Measurements from ENCODE around the gene LRRC74A.

Gene LRRC74A

GRCh38 chr14:76856769-76857168 is 30.6 kb downstream of the LRRC74A start:
- DNase-seq: no peak

- no peak for DNase-seq
Observed at GRCh38 chr14:76861574-76862255, 35.5 kb downstream of the LRRC74A start.

GRCh38 chr14:76862546-76863282 is 36.5 kb downstream of the LRRC74A start:
- DNase-seq: no peak

GRCh38 chr14:76863724-76864407 is 37.7 kb downstream of the LRRC74A start:
- DNase-seq: peak; percentile 58

- DNase-seq: no peak
Observed at GRCh38 chr14:76866456-76866855, 40.2 kb downstream of the LRRC74A start.

- DNase-seq: peak; percentile 59
Observed at GRCh38 chr14:76867516-76868453, 41.6 kb downstream of the LRRC74A start.

GRCh38 chr14:76868454-76869170 is 42.4 kb downstream of the LRRC74A start:
- no peak for DNase-seq

- DNase-seq: no peak
Observed at GRCh38 chr14:76870166-76870565, 44.0 kb downstream of the LRRC74A start.

- peak; percentile 60 for DNase-seq
Observed at GRCh38 chr14:76872796-76873432, 46.7 kb downstream of the LRRC74A start.

GRCh38 chr14:76874734-76875133 is 48.5 kb downstream of the LRRC74A start:
- no peak for DNase-seq

GRCh38 chr14:76876076-76876475 is 49.9 kb downstream of the LRRC74A start:
- DNase-seq: peak; percentile 55

GRCh38 chr14:76877871-76878270 is 51.7 kb downstream of the LRRC74A start:
- DNase-seq: no peak

- no peak for DNase-seq
Observed at GRCh38 chr14:76880449-76880848, 54.2 kb downstream of the LRRC74A start.

- DNase-seq: no peak
Observed at GRCh38 chr14:76881348-76881747, 55.1 kb downstream of the LRRC74A start.

GRCh38 chr14:76882651-76883050 is 56.4 kb downstream of the LRRC74A start:
- no peak for DNase-seq

GRCh38 chr14:76883447-76883846 is 57.2 kb downstream of the LRRC74A start:
- no peak for DNase-seq

GRCh38 chr14:76884394-76884793 is 58.2 kb downstream of the LRRC74A start:
- no peak for DNase-seq

GRCh38 chr14:76884853-76885276 is 58.7 kb downstream of the LRRC74A start:
- no peak for DNase-seq

GRCh38 chr14:76887191-76887590 is 61.0 kb downstream of the LRRC74A start:
- no peak for DNase-seq

- DNase-seq: no peak
Observed at GRCh38 chr14:76891391-76891790, 65.2 kb downstream of the LRRC74A start.

- no peak for DNase-seq
Observed at GRCh38 chr14:76894308-76894707, 68.1 kb downstream of the LRRC74A start.
